Neutrophil (primary cell): Measurements from ENCODE around the gene ADSL.
A peak's percentile ranks its signal among the peaks of the same experiment; 100 is the strongest.

Source experiments
- H3K27ac ChIP-seq: fragments of 200-600 bp; sonication (generic); 2 replicates; pipeline ENCODE4 v1.5.1; 2016; ENCODE audit warnings: mild to moderate bottlenecking, moderate library complexity
- H3K27me3 ChIP-seq: fragments of 200-600 bp; sonication (generic); 2 replicates; pipeline ENCODE4 v1.6.0; 2016; ENCODE audit warnings: mild to moderate bottlenecking
- H3K36me3 ChIP-seq: fragments of 200-600 bp; sonication (generic); 2 replicates; pipeline ENCODE4 v1.5.1; 2017
- H3K4me1 ChIP-seq, 2 experiments: fragments of 200-600 bp in 1 of 2; sonication (generic) in 1 of 2; 1 replicate in 1 of 2; 2 replicates in 1 of 2; pipeline versions ENCODE4 v1.5.1 to v1.6.1; 2013 to 2016; ENCODE audit warnings: low read depth in 1 of 2, low read length in 1 of 2, mild to moderate bottlenecking in 1 of 2, moderate library complexity in 1 of 2; ENCODE audit not compliant: control insufficient read depth in 1 of 2, insufficient read depth in 1 of 2
- H3K4me3 ChIP-seq, 2 experiments: fragments of 200-600 bp in 1 of 2; sonication (generic) in 1 of 2; 1 replicate in 1 of 2; 2 replicates in 1 of 2; pipeline ENCODE4 v1.5.1; 2013 to 2016; ENCODE audit warnings: low read depth in 1 of 2, low read length in 1 of 2, mild to moderate bottlenecking in 1 of 2, moderate library complexity in 1 of 2
- H3K9me3 ChIP-seq: fragments of 200-600 bp; sonication (generic); 2 replicates; pipeline ENCODE4 v1.5.1; 2016
- CTCF ChIP-seq: fragments of 200-600 bp; sonication (generic); IDR thresholded peaks from 2 replicates; pipeline ENCODE4 v1.5.1; 2016; ENCODE audit warnings: antibody characterized with exemption

ADSL gene

DNA sequence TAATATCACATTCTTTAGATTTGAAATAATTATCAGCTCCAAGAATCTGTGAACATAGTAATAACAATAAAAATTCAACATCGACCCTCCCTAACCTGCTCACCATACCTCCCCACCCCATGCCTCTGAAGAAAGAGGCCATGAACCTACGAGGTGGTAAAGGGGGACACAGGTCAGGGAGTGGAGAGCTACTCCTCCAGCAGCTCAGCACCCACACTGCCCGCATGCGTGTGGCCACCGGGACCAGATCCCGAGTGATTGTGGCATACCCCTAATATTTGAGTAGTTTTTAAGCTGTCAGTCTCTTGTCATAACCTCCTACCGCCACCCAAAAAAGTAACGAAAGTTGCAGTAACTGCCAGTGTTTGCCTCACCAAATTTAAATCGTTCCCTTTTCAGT is 16.8 kb upstream of the ADSL start:
- H3K27ac ChIP-seq = peak overlapping the region; percentile 25

GRCh38 chr22:40330086-40330485 is 16.2 kb upstream of the ADSL start:
- Histone ChIP-seq H3K27me3 (no peaks in the 10 kb centered on the region), H3K4me1 (no peaks in the 10 kb centered on the region), H3K9me3 (no peaks in the 10 kb centered on the region), H3K27ac (peak overlapping the region; percentile 25), H3K36me3 (peaks cover 56% of the 10 kb centered on the region), H3K4me3 (no peak overlapping the region)
- TF ChIP-seq CTCF = no peak

More for the DNA sequence above, 16.8 kb upstream of the ADSL start:
- Histone ChIP-seq H3K27me3 (no peaks in the 10 kb centered on the region), H3K36me3 (peaks cover 62% of the 10 kb centered on the region), H3K4me3 (no peak overlapping the region), H3K9me3 (no peaks in the 10 kb centered on the region), H3K4me1 (no peaks in the 10 kb centered on the region)
- no peak for TF ChIP-seq CTCF

GRCh38 chr22:40330615-40331014 is 15.7 kb upstream of the ADSL start:
- Histone ChIP-seq H3K4me1 (no peaks in the 10 kb centered on the region), H3K4me3 (no peak overlapping the region), H3K27ac (peak overlapping the region; percentile 25), H3K27me3 (no peaks in the 10 kb centered on the region), H3K9me3 (no peaks in the 10 kb centered on the region), H3K36me3 (peaks cover 51% of the 10 kb centered on the region)
- no peak for TF ChIP-seq CTCF

DNA sequence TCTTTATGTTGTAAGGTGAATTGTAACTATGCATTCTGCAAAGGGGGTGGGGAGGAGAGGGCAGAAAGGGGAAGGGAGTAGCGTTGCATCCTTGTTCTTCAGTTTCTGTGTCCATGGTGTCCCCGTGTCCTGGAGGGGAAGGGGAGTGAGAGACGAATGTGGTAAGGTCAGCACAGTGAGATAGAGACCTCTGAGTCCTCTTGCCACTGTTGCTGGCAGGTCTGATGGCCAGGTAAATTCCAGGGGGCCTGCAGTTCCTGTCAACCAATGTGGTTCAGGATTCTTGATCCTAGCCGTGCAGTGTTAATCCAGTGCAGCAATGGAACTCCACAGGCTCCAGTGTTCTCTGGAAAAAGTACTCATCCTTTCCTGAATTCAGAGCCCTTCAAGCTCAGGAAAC is 14.6 kb upstream of the ADSL start:
- Histone ChIP-seq H3K4me3 (no peak overlapping the region), H3K4me1 (peaks cover 0 to 10% of the 10 kb centered on the region in 2 experiments), H3K27me3 (no peaks in the 10 kb centered on the region), H3K27ac (no peak overlapping the region), H3K9me3 (no peaks in the 10 kb centered on the region), H3K36me3 (peaks cover 48% of the 10 kb centered on the region)
- TF ChIP-seq CTCF = no peak

GRCh38 chr22:40332319-40332781 is 13.9 kb upstream of the ADSL start:
- Histone ChIP-seq H3K27me3 (no peaks in the 10 kb centered on the region), H3K36me3 (peaks cover 41% of the 10 kb centered on the region), H3K27ac (no peak overlapping the region), H3K9me3 (no peaks in the 10 kb centered on the region), H3K4me3 (no peak overlapping the region), H3K4me1 (peaks cover 0 to 15% of the 10 kb centered on the region in 2 experiments)
- TF ChIP-seq CTCF = no peak

DNA sequence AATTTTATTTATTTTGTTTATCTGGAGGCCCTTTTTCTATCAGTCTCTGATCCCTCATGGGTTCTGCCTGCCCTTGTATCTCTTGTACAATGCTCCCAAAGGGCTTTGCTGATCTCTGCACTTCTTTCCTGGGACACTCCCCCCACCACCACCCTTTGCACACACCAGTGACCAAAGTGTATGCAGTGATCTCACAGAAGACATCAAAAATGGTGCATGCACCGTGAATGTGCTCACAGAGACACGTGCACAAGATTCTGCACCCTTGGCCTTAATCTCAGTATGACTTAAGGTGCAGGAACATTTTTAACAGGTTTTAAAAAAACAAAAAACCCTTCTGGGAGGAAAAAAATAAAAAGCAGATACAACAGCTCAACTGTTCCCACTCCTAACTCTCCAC is 12.2 kb upstream of the ADSL start:
- peaks cover 0 to 15% of the 10 kb centered on the region in 2 experiments for H3K4me1 ChIP-seq
- H3K4me3 ChIP-seq = no peak overlapping the region
- peaks cover 37% of the 10 kb centered on the region for H3K36me3 ChIP-seq
- TF ChIP-seq CTCF = no peak
- no peak overlapping the region for H3K27ac ChIP-seq
- no peaks in the 10 kb centered on the region for H3K9me3 ChIP-seq
- H3K27me3 ChIP-seq = no peaks in the 10 kb centered on the region
